T47D (cell line): ENCODE measurements around the gene PPP1R9B.

ENCODE experiments used
- DNase-seq, 2 experiments: peaks; one replicate each; pipeline versions ENCODE4 v3.0.0 to v3.0.0-alpha.2; 2011 to 2012; ENCODE audit warnings: low read depth in 1 of 2, low spot score in 1 of 2
- JUND ChIP-seq: IDR thresholded peaks from 2 replicates; pipeline ENCODE4 v1.6.1; 2012; ENCODE audit warnings: low read depth
- in situ Hi-C: cut with HindIII; loops from 2 replicates; pipeline ENCODE4 v1.10.0; 2016; ENCODE audit warnings: low sequenced_read_pairs, low pct_unique_long_range_greater_than_20kb

The PPP1R9B gene

GRCh38 chr17:50102164-50102991, 48.1 kb downstream of the PPP1R9B start:
- in situ Hi-C loops: no loop called here
- DNase-seq: peak in 1 of 2 experiments; percentile 35
- TF ChIP-seq JUND: no peak

- no peak for DNase-seq
Measured at GRCh38 chr17:50101346-50102163, 48.9 kb downstream of the PPP1R9B start.

GRCh38 chr17:50100921-50101345, 49.5 kb downstream of the PPP1R9B start:
- in situ Hi-C loops: no loop called here
- DNase-seq: no peak

More at GRCh38 chr17:50101346-50102163, 48.9 kb downstream of the PPP1R9B start:
- TF ChIP-seq JUND: no peak
- in situ Hi-C loops: no loop called here

GRCh38 chr17:50100480-50100883, 50.0 kb downstream of the PPP1R9B start:
- peak in 1 of 2 experiments; percentile 54 for DNase-seq
- no peak for TF ChIP-seq JUND
- in situ Hi-C loops: no loop called here

More at GRCh38 chr17:50100921-50101345, 49.5 kb downstream of the PPP1R9B start:
- TF ChIP-seq JUND: no peak

GRCh38 chr17:50099003-50099402, 51.5 kb downstream of the PPP1R9B start:
- DNase-seq: no peak
- no peak for TF ChIP-seq JUND
- in situ Hi-C loops: no loop called here

GRCh38 chr17:50098583-50098982, 51.9 kb downstream of the PPP1R9B start:
- TF ChIP-seq JUND: no peak
- DNase-seq: no peak
- in situ Hi-C loops: no loop called here

GRCh38 chr17:50097926-50098325, 52.6 kb downstream of the PPP1R9B start:
- in situ Hi-C loops: no loop called here
- TF ChIP-seq JUND: no peak
- no peak for DNase-seq

GRCh38 chr17:50097455-50097854, 53.0 kb downstream of the PPP1R9B start:
- in situ Hi-C loops: no loop called here
- no peak for DNase-seq
- no peak for TF ChIP-seq JUND

GRCh38 chr17:50096758-50097157, 53.7 kb downstream of the PPP1R9B start:
- DNase-seq: no peak
- TF ChIP-seq JUND: no peak
- in situ Hi-C loops: no loop called here

GRCh38 chr17:50096092-50096491, 54.4 kb downstream of the PPP1R9B start:
- no peak for TF ChIP-seq JUND
- no peak for DNase-seq
- in situ Hi-C loops: no loop called here

- TF ChIP-seq JUND: no peak
Measured at GRCh38 chr17:50095626-50096037, 54.8 kb downstream of the PPP1R9B start.

GRCh38 chr17:50094753-50095619, 55.5 kb downstream of the PPP1R9B start, which contains the start of gene PDK2:
TSS of gene PDK2 (plus strand) at chr17:50095351. CDS start at chr17:50095436, 85 bp downstream.
- DNase-seq: peak; percentile 99
- in situ Hi-C loops: no loop called here
- no peak for TF ChIP-seq JUND

More at GRCh38 chr17:50095626-50096037, 54.8 kb downstream of the PPP1R9B start:
- in situ Hi-C loops: no loop called here
- no peak for DNase-seq
